AG09319 (cell line): ENCODE results near the gene GALNT1.
"Not testable (repeated sequence)": the region's sequence is repeated elsewhere in the genome, so short reads cannot be mapped to it uniquely, and the experiment has no call there.

Experiments used
- DNase-seq: peaks from one replicate; pipeline ENCODE4 v3.0.0-alpha.2; 2010; ENCODE audit warnings: low read depth; ENCODE audit errors: extremely low read depth
- CTCF ChIP-seq: IDR thresholded peaks from 2 replicates; pipeline ENCODE4 v1.5.1; 2011; ENCODE audit warnings: low read depth, mild to moderate bottlenecking, inconsistent platforms, low read length, moderate library complexity

The GALNT1 gene

GRCh38 chr18:35581546-35581897, at the start of gene GALNT1:
GALNT1 (plus strand) TSS chr18:35581740; CDS start chr18:35654663, 72,923 bp downstream.
- no peak for DNase-seq
- no peak for TF ChIP-seq CTCF

- no peak for TF ChIP-seq CTCF
- no peak for DNase-seq
These were observed 47.6 kb upstream of the GALNT1 start for GRCh38 chr18:35533916-35534405.

GRCh38 chr18:35535297-35535696, 46.2 kb upstream of the GALNT1 start:
- DNase-seq: no peak
- no peak for TF ChIP-seq CTCF

- no peak for TF ChIP-seq CTCF
- no peak for DNase-seq
These were observed 39.2 kb upstream of the GALNT1 start for GRCh38 chr18:35542356-35542755.

GRCh38 chr18:35547008-35547605, 34.4 kb upstream of the GALNT1 start:
- no peak for TF ChIP-seq CTCF

GRCh38 chr18:35549564-35549963, 32.0 kb upstream of the GALNT1 start:
- no peak for DNase-seq
- TF ChIP-seq CTCF: no peak

More at GRCh38 chr18:35547008-35547605, 34.4 kb upstream of the GALNT1 start:
- DNase-seq: no peak

- DNase-seq: no peak
- no peak for TF ChIP-seq CTCF
These were observed 28.2 kb upstream of the GALNT1 start for GRCh38 chr18:35553300-35553699.

GRCh38 chr18:35555538-35555937, 26.0 kb upstream of the GALNT1 start:
- not testable (repeated sequence) for DNase-seq
